Pons (tissue), 1 donor: ENCODE results near the gene POLR1F.
A peak's percentile ranks its signal among the peaks of the same experiment; 100 is the strongest.
"Not testable (repeated sequence)": the region's sequence is repeated elsewhere in the genome, so short reads cannot be mapped to it uniquely, and the experiment has no call there.

Experiments
- DNase-seq: peaks from one replicate; pipeline ENCODE4 v3.0.0-alpha.2; 2016; ENCODE audit warnings: low spot score

Gene POLR1F, protein sequence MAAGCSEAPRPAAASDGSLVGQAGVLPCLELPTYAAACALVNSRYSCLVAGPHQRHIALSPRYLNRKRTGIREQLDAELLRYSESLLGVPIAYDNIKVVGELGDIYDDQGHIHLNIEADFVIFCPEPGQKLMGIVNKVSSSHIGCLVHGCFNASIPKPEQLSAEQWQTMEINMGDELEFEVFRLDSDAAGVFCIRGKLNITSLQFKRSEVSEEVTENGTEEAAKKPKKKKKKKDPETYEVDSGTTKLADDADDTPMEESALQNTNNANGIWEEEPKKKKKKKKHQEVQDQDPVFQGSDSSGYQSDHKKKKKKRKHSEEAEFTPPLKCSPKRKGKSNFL

DNA sequence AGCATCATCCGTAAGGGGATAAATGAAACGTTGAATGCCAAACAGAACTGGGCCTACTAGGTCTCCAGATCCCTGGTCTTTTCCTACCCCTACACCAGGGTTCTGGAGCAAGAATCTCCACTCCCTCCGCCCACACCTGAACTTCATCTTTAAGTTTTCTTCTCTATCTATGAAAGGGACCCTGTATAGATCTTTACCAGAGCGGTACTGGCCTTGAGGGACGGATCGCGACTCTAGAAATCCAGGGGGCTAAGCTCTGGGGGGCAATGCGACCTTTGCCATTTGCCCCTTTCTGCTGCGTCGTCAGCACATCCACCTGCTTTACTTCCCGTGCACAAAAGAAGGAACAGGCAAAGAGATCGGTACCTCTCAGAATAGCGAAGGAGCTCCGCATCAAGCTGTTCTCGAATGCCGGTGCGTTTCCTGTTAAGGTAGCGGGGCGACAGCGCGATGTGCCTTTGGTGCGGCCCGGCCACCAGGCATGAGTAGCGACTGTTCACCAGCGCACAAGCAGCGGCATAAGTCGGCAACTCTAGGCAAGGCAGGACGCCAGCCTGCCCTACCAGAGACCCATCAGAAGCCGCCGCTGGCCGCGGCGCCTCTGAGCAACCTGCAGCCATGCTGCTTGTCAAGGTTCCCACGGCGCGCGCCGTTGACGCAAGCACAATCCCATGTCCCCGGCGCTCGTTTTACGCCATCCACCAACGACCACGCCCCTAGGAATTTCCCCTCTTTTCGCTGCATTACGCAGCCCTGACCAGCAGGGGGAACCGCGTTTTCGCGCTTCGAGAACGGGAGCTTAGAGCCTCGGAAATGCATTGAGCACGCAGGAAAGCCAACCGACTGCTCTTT is at the start of gene POLR1F:
Gene POLR1F, minus strand, starts transcription at position 641 of the 852 bp plus-strand sequence. Its CDS starts 21 bp downstream, at position 620.
- peak; percentile 97 for DNase-seq

DNA sequence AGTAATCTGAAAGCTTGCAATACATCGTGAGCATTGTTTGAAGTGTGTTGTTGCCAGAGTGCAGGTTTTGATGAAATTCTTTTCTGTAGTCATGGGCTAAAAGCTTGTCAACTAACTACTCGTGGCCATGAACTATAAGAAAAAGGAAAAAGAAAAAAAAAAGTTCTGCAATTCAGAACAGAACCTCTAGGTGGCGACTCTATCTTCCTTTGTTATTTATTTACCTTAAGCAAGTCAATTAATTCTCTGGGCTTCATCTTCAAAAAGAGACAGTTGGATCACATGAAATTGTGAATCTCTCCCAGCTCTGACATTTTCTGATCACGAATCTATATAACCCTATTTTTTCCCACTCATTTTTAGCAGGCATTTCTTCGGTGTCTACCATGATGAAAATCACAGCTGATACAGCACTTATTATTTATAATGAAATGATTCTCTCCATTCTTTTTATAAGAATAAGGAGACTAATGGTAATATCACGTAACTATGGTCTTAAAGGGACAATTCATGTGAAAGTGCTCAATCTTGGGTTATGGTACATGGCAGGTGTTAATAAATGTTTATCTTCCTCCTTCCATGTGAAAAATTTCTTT is 45.8 kb upstream of the POLR1F start:
- DNase-seq: no peak

DNA sequence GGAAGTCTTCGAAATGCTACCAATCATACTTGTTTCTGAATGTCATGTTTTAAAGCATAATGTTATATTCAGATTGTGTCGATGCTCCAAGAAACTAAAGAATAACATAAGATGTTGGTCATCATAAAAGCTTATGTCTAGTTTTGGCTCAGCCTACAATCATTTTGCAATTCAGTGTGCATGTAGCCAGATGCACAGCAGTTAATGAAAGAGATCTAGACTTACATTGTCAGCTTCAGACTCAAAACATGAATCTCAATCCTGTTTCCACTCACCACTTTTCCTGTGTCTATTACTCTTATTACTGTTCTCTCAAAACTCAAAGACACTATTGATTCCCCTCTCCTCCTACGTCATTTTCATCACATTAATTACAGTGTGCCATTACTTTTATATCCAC is 43.2 kb upstream of the POLR1F start:
- DNase-seq: no peak

DNA sequence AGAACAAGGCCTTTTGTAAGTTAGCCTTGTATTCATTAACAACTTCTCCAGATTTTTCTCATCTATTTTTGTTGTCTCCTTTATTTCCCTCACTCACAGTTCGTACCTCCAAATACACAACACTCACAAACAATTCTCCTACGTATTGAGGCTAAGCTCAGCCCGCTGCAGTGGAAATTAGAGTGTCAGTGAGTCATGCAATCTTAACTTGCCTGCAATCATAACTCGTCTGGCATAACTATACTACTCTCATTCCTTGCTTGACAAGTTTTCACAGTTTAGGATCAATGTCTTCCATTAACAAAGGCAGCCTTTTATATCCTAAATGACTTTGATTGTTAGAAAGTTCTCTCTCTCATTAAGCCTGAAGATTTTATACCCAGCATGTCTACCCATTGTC is 40.8 kb upstream of the POLR1F start:
- DNase-seq: no peak

DNA sequence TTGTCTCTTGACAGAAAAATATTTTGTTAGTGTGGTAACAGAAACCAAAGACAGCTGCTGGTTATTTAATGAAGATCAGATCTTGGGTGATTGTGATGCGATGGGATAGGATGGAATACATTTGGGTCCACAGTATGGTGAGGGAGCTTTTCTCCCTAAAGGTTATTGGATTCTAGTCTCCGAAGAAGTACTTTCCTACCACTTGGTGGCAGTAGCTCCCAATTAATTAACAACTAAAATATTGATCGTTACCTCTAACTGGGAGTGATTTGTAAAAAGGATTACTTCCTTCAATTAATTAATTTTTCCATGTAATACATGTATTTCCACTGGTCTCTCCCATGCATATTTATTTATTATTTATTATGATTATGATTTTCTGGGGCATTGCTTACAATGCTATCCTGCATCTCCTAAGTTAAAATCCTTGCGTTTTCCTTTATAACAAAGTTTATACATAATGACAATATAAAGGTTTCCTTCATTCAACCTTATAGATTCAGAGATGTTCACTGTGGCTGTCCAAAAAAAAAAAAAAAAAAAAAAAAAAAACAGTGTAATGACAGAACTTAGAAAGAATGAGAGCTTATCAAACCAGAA is 39.0 kb upstream of the POLR1F start:
- peak; percentile 46 for DNase-seq

DNA sequence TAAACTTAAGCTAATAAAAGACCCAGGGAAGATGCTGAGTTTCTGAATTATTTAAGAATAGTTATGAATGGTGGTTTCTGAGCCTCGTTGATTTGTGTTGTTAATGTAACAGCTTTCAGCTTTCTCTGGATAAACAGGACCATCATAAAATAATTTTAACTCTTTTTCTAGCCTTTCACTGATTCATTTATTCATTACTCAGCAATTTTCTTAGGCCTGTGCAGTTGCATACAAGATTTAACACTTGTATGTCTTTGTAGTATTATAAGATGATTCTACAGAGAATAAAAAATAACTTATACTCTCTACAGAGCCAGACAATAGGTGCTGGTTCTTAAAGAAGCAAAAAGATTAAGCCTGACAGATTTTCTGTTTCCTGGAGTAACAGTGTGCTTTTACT is 35.2 kb upstream of the POLR1F start:
- no peak for DNase-seq

DNA sequence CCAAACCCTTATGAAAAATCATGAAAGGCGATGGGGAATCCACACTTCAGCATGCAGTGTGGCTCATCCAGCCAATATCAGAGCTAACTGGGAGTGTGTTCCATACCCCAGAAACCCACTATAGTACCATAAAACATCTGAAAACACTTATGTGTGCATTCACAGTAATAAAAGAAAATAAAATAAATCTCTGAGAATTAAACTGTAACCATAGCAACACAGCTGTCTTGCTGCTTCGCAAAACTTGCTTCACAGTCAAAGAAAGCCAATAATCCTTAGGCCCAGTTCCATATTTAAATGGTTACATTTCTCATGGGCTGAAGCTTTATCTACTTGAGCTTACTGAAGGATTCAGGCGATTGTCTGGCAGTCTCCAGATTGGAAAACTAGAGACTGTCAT is 19.9 kb upstream of the POLR1F start:
- DNase-seq: no peak

DNA sequence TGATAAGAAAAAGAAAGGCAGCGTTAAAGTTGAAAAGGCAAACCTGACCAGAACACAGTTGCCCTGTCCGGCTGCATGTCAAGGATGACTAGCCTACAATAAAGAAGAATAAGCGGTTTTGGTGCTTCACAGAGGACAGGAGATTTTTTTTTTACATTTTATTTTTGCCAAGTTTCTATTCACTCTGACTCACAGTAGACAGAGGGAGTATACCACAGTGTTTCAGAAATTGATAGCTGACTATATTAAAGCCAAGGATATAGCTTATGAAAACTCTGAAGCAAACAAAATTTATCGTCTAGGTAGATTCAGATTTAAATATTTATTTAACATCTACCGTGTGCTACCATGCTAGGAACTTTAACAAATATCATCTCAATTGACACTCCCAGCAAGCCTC is 16.9 kb upstream of the POLR1F start:
- no peak for DNase-seq

DNA sequence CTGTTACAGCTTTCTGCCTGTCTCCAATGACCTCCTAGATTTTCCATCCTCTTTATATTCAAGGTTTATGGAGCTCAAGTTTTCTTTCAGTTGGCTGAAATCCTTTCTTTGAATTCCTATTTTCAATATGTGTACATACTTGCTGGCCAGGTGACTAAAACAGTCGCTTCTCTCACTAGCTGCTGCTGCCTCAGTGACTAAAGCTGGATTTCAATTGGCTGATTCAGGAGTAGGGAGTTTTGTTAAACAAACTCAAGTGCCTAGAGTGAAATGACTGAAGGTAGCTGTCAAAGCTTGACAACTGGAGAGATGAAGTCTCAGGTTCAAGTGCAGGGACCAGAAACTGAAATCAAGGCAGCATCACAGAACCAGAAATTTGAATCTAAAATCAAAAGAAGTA is 6.7 kb upstream of the POLR1F start:
- no peak for DNase-seq

DNA sequence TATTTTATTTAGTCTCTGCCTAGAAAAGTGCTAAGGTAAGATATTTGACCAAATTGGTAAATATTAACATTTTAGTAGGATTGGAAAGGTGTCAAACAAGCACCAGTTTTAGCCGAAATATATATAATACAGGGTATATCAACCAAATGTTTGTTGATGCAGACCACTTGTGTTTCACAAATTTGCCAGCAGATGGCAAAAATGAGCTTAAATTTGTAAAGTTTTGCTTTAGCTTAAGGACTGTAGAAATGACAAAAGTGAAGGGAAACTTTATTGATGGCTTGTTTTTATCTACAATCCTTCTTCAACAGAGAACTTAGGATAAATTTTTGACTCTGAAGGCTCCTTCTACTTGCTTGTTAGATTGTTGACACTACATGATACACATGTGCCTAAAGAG is 4.8 kb upstream of the POLR1F start:
- peak; percentile 62 for DNase-seq

DNA sequence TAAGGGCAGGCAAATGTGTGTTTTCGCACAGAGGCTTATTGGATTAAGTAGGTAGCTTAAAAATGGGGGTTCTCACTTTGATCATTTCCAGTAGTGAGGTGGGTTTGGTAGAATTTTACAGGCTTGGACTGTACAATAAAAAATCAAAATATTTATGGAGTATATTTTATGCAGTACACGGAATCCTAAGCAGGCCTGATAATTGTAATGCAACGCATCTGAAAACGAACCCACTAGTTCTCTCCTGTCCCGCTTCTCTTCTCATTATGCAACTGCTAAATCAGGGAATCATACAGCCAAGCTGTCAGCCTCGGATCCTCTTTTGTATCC is 377 bp upstream of the POLR1F start:
- no peak for DNase-seq

DNA sequence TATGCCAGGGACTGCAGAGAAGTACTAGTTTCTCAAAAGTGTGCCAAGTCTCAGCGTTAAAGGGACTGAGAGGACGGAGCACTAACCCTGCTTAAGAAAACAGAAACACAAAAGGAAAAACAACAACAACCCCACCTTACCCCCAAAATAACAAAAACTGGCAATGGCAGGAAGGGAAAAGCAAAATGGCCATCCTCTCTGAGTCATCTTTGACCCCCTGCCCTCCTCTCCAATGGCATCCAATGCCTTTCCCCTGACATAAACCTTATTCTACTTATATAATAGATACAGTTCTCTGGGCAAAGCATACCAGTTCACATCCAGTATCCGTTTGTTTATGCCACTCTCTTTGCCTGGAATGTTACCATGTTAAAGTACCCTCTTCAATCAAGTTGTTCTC is 1.6 kb downstream of the POLR1F start:
- no peak for DNase-seq

DNA sequence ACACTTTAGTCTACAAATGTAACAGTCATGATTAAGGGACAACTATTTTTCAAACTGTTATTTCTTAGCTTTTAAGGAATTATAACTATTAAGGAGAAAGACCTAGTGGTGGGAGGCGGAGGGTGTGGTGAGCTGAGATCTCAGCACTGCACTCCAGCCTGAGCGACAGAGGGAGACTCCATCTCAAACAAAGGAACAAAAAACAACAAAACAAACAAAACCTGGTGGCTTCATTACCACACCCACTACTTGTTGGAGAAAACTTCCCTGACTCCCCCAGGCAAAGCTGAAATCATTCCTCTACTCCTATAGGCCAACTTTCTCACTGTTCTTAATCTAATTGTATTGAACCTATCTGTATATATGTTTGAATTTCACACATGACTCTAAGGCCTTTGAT is 3.2 kb downstream of the POLR1F start:
- no peak for DNase-seq

DNA sequence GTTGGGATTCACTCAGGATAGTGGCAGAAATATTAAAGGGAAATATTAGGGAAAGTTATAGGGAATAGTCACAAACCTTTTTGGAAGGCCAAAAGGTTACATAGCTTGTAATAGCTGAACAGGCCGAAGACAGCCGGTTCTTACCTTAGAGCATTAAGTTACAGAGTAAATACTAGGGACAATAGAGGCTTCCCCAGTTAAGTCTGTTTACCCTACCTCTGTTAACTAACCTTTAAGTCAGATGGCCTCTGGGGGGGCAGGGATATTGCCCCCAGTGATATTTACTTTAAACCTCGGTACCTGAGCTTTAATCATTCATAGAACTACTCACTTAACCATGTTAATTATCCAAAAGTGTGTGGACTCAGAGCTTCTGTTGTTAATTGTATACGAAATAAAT is 7.4 kb downstream of the POLR1F start:
- DNase-seq: no peak

DNA sequence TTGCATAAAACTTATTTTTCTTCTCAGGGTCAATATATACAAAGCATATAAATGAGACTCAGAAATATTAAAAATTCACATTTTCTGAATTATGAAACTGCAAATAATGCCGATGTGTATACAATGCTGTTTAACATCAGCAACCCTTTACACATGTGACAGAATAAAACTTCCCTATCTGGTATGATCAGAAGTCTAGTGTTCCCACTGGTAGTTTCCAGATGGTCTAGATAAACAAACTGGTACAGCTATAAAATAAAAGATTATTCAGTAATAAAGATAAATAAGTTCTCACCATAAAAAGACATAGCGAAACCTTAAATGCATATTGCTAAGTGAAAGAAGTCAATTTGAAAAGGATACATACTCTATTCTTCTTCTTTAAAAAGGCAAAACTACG is 7.9 kb downstream of the POLR1F start:
- DNase-seq: no peak

DNA sequence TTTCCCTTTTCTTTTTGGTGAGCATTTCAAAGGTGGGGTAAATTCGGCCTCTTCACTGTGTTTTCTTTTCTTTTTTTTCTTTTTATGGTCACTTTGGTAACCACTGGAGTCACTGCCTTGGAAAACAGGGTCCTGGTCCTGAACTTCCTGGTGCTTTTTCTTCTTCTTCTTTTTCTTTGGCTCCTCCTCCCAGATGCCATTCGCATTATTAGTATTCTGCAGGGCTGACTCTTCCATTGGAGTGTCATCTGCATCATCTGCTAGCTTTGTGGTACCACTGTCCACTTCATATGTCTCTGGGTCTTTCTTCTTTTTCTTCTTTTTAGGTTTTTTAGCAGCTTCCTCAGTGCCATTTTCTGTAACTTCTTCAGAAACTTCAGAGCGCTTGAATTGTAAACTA is 10.5 kb downstream of the POLR1F start:
- no peak for DNase-seq

DNA sequence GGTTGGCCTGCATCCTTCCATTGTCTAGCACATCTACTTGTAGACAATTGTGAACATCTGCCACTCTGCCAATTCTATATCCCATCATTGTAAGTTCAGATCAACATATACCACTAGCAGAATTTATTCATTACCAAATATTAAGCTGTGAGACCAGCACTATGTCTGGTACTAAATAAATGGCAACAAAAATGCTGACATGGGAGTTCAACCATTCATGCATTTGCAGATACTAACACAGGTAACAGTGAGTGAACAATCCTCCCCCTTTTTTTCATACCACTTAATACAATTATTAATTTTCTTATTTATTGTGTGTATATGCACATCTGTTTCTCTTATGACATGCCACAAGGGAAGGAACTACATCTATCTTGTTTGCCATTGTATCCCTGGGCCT is 11.9 kb downstream of the POLR1F start:
- DNase-seq: no peak

DNA sequence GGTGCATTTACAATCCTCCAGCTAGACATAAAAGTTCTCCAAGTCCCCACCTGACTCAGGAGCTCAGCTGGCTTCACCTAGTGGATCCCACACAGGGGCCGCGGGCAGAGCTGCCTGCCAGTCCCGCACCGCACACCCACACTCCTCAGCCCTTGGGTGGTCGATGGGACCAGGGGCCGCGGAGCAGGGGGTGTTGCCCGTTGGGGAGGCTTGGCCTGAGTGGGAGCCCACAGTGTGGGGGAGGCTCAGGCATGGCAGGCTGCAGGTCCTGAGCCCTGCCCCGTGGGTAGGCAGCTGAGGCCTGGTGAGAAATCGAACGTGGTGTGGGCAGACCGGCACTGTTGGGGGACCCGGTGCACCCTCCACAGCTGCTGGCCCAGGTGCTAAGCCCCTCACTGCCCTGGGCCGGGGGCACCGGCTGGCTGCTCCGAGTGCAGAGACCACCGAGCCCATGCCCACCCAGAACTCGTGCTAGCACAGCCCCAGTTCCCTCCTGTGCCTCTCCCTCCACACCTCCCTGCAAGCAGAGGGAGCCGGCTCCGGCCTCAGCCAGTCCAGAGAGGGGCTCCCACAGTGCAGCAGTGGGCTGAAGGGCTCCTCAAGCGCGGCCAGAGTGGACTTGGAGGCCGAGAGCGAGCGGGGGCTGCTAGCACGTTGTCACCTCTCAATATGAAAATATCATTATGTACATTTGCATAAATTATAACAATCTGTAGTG is 16.6 kb downstream of the POLR1F start:
- no peak for DNase-seq

DNA sequence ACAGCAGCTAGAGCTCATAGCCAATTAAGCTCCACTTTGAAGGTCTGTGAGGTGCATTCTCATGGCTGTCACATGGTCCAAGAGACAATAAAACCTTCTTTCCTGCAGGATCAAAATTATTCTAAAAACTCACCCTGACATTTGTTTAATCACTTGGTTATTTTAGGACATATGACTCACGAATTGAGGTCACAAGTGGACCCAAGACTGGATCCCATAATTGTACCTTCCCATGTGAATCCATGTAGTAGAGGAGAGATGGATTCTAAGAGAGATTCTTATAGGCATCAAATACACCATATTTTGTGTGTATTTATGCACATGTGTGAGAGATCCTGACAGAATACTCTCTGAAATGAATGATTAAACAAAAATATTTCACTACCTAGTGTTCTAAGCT is 18.1 kb downstream of the POLR1F start:
- no peak for DNase-seq

DNA sequence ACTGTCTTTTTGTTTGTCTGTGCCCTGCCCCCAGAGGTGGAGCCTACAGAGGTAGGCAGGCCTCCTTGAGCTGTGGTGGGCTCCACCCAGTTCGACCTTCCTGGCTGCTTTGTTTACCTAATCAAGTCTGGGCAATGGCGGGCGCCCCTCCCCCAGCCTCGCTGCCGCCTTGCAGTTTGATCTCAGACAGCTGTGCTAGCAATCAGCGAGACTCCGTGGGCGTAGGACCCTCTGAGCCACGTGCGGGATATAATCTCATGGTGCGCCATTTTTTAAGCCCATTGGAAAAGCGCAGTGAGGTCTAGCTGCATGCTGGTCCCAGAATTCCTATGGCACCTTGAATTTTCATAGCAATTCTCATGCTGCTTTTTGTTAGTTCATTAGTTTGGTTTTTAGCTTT is 19.7 kb downstream of the POLR1F start:
- DNase-seq: not testable (repeated sequence)

DNA sequence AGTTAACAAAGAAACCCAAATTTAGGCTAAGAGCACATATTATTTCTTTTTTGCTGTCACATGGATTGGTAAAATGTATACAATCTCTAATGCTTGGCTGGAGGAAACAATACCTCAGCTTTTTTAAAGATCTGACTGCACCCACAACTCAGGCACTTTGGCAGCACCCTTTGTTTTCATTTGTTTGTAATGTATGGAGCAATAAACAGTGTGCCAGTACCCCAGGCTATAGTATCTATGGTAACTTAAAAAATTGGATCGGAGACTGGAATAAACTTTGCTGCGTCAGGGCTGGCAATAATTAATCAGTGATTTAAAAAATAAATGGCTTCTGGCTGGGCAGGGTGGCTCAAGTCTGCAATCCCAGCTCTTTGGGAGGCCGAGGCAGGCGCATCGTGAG is 27.2 kb downstream of the POLR1F start:
- no peak for DNase-seq

DNA sequence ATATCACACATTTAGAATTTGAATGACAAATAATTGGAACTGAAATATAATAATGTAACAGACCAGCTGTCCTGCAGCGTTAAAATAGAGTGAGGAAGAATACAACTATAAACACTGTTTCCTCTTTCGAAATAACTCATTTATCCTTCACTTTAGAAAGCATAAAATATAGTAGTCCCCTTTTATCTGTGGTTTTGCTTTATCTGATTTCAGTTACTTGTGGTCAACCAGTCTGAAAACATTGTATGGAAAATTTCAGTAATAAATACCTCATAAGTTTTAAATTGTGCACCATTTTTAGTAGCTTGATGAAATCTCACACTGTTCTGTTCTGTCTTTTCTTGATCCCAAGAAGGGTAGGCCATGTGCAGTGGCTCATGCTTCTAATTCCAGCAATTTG is 31.7 kb downstream of the POLR1F start:
- DNase-seq: no peak
